Hematopoietic multipotent progenitor cell treated with erythropoietin and hydrocortisone succinate and interleukin-3 and kit ligand, for 8 days (in vitro differentiated cells): ENCODE results near the gene DOLPP1.
A peak's percentile ranks its signal among the peaks of the same experiment; 100 is the strongest.
"Not testable (repeated sequence)": the region's sequence is repeated elsewhere in the genome, so short reads cannot be mapped to it uniquely, and the experiment has no call there.

ENCODE experiments used
- DNase-seq: peaks from one replicate; pipeline ENCODE4 v3.0.0-alpha.2; 2015

Gene DOLPP1

GRCh38 chr9:129080601-129081387 lies at the start of gene DOLPP1:
Gene DOLPP1, plus strand, starts transcription at chr9:129081111. Its CDS starts 21 bp downstream, at chr9:129081132.
- peak; percentile 99 for DNase-seq

- no peak for DNase-seq
Measured at GRCh38 chr9:129031514-129031913, 49.4 kb upstream of the DOLPP1 start.

- DNase-seq: peak; percentile 42
Measured at GRCh38 chr9:129032541-129033159, 48.3 kb upstream of the DOLPP1 start.

- peak; percentile 95 for DNase-seq
Measured at GRCh38 chr9:129033216-129033615, 47.7 kb upstream of the DOLPP1 start.

- not testable (repeated sequence) for DNase-seq
Measured at GRCh38 chr9:129035838-129036237, 45.1 kb upstream of the DOLPP1 start.

- peak; percentile 99 for DNase-seq
Measured at GRCh38 chr9:129036241-129036922, 44.5 kb upstream of the DOLPP1 start, which contains the start of gene MIGA2. Gene MIGA2, plus strand, starts transcription at chr9:129036626. Its CDS starts 3,969 bp downstream, at chr9:129040595.

GRCh38 chr9:129036923-129037766 lies 43.8 kb upstream of the DOLPP1 start:
- no peak for DNase-seq

GRCh38 chr9:129037767-129038098 lies 43.2 kb upstream of the DOLPP1 start:
- no peak for DNase-seq

- DNase-seq: no peak
Measured at GRCh38 chr9:129038109-129038852, 42.6 kb upstream of the DOLPP1 start.

GRCh38 chr9:129040113-129040643 lies 40.7 kb upstream of the DOLPP1 start:
- peak; percentile 88 for DNase-seq

- no peak for DNase-seq
Measured at GRCh38 chr9:129042016-129042415, 38.9 kb upstream of the DOLPP1 start.

- no peak for DNase-seq
Measured at GRCh38 chr9:129052592-129052991, 28.3 kb upstream of the DOLPP1 start.

GRCh38 chr9:129053020-129053419 lies 27.9 kb upstream of the DOLPP1 start:
- no peak for DNase-seq

GRCh38 chr9:129054163-129054851 lies 26.6 kb upstream of the DOLPP1 start:
- DNase-seq: no peak

GRCh38 chr9:129058965-129059795 lies 21.7 kb upstream of the DOLPP1 start:
- DNase-seq: no peak

GRCh38 chr9:129059796-129060785 lies 20.8 kb upstream of the DOLPP1 start:
- no peak for DNase-seq

- no peak for DNase-seq
Measured at GRCh38 chr9:129060991-129061390, 19.9 kb upstream of the DOLPP1 start.

- DNase-seq: no peak
Measured at GRCh38 chr9:129063061-129063460, 17.9 kb upstream of the DOLPP1 start.

- no peak for DNase-seq
Measured at GRCh38 chr9:129064499-129064908, 16.4 kb upstream of the DOLPP1 start.
